NCI-H510A (cell line): Measurements from ENCODE around the gene NOS3.
A peak's percentile ranks its signal among the peaks of the same experiment; 100 is the strongest.

Source experiments
- DNase-seq: peaks from one replicate; lab custom pipeline; 2025; lab: John Stamatoyannopoulos, UW

The NOS3 gene

GRCh38 chr7:150964593-150965111 lies 26.2 kb upstream of the NOS3 start:
- peak; percentile 43 for DNase-seq

GRCh38 chr7:150965273-150965830 lies 25.5 kb upstream of the NOS3 start:
- no peak for DNase-seq

GRCh38 chr7:150966002-150966401 lies 24.8 kb upstream of the NOS3 start:
- DNase-seq, result no peak

- DNase-seq, result no peak
These were observed 23.5 kb upstream of the NOS3 start for GRCh38 chr7:150967349-150967748.

GRCh38 chr7:150968056-150968733 lies 22.6 kb upstream of the NOS3 start:
- DNase-seq, result no peak

GRCh38 chr7:150968734-150969372 lies 22.0 kb upstream of the NOS3 start:
- DNase-seq, result no peak

GRCh38 chr7:150969475-150969874 lies 21.3 kb upstream of the NOS3 start:
- peak; percentile 46 for DNase-seq

GRCh38 chr7:150970424-150970823 lies 20.4 kb upstream of the NOS3 start:
- DNase-seq, result no peak

- no peak for DNase-seq
These were observed 19.4 kb upstream of the NOS3 start for GRCh38 chr7:150971242-150972022.

- DNase-seq, result no peak
These were observed 18.8 kb upstream of the NOS3 start for GRCh38 chr7:150972023-150972468.

- no peak for DNase-seq
These were observed 18.1 kb upstream of the NOS3 start for GRCh38 chr7:150972741-150973140.

- peak; percentile 86 for DNase-seq
These were observed 17.0 kb upstream of the NOS3 start for GRCh38 chr7:150973571-150974451.

GRCh38 chr7:150974468-150975391 lies 16.1 kb upstream of the NOS3 start:
- DNase-seq, result no peak

- DNase-seq, result no peak
These were observed 15.1 kb upstream of the NOS3 start for GRCh38 chr7:150975536-150976319.

GRCh38 chr7:150976529-150977381 lies 14.1 kb upstream of the NOS3 start:
- DNase-seq, result peak; percentile 86

- no peak for DNase-seq
These were observed 13.3 kb upstream of the NOS3 start for GRCh38 chr7:150977382-150978125.

GRCh38 chr7:150978126-150978789 lies 12.6 kb upstream of the NOS3 start, which contains the start of gene KCNH2:
Gene KCNH2, minus strand, starts transcription at chr7:150978321. Its CDS starts 408 bp downstream, at chr7:150977913.
- peak; percentile 61 for DNase-seq
